AG08395 (cell line): Measurements from ENCODE around the gene TRIM69.
A peak's percentile ranks its signal among the peaks of the same experiment; 100 is the strongest.
"Not testable (repeated sequence)": the region's sequence is repeated elsewhere in the genome, so short reads cannot be mapped to it uniquely, and the experiment has no call there.

Experiments
- DNase-seq: peaks from one replicate; pipeline ENCODE4 v3.0.0; 2012; ENCODE audit warnings: mixed read lengths, low spot score

Gene TRIM69

GRCh38 chr15:44715797-44716334, 20.5 kb upstream of the TRIM69 start:
- no peak for DNase-seq

GRCh38 chr15:44716983-44717602, 19.2 kb upstream of the TRIM69 start:
- DNase-seq: no peak

- DNase-seq: no peak
Measured at GRCh38 chr15:44718180-44718926, 18.0 kb upstream of the TRIM69 start.

GRCh38 chr15:44718927-44719292, 17.4 kb upstream of the TRIM69 start:
- DNase-seq: no peak

GRCh38 chr15:44719293-44719999, 16.9 kb upstream of the TRIM69 start:
- no peak for DNase-seq

GRCh38 chr15:44720000-44720435, 16.3 kb upstream of the TRIM69 start:
- DNase-seq: not testable (repeated sequence)

- DNase-seq: no peak
Measured at GRCh38 chr15:44720460-44721176, 15.7 kb upstream of the TRIM69 start.

GRCh38 chr15:44722011-44722410, 14.3 kb upstream of the TRIM69 start:
- no peak for DNase-seq

GRCh38 chr15:44726136-44726535, 10.2 kb upstream of the TRIM69 start:
- DNase-seq: no peak

- peak; percentile 87 for DNase-seq
Measured at GRCh38 chr15:44726568-44727484, 9.5 kb upstream of the TRIM69 start.

- DNase-seq: no peak
Measured at GRCh38 chr15:44727485-44728231, 8.7 kb upstream of the TRIM69 start.

GRCh38 chr15:44728232-44728575, 8.1 kb upstream of the TRIM69 start:
- DNase-seq: not testable (repeated sequence)

- DNase-seq: peak; percentile 96
Measured at GRCh38 chr15:44728576-44729407, 7.5 kb upstream of the TRIM69 start.

- no peak for DNase-seq
Measured at GRCh38 chr15:44729408-44730127, 6.8 kb upstream of the TRIM69 start.

GRCh38 chr15:44734839-44735481, 1.4 kb upstream of the TRIM69 start:
- DNase-seq: no peak

- peak; percentile 12 for DNase-seq
Measured at GRCh38 chr15:44735482-44736180, 697 bp upstream of the TRIM69 start.

- peak; percentile 67 for DNase-seq
Measured at GRCh38 chr15:44738340-44738984, 2.1 kb downstream of the TRIM69 start.
